CD4-positive, alpha-beta T cell treated with Interleukin-15 for 1 hour (primary cell): ENCODE data around the gene KIAA0513.
A peak's percentile ranks its signal among the peaks of the same experiment; 100 is the strongest.

ENCODE experiments used
- DNase-seq: peaks from one replicate; pipeline ENCODE4 v3.0.0-alpha.2; 2020

Gene KIAA0513

DNA sequence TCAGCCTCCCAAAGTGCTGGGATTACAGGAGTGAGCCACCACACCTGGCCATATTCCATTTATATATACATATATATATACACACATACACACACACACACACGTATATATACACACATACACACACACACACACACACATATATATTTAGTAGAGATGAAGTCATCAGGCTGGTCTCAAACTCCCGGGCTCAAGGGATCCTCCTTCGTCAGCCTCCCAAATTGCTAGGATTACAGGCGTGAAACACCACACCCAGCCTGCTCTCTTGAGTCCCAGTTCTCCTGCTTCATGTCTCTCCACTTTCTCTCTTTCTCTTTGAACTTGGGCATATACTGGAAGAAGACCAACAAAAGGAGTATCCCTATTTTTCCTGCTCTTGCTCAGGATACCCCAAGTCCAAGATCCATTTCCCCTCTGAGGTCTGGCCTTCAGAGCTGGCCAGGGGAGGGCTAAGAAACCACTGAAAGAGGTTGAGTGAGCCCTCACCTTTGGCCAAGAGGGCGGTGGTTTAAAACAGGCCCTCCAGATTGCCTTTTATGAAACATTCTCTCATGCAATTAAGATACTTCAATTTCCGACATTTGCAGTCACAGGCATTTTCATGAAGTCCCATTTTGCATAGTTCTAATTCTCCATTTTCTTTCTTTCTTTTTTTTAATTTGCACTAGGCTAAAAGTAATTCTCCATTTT, 46.8 kb downstream of the KIAA0513 start:
- no peak for DNase-seq

DNA sequence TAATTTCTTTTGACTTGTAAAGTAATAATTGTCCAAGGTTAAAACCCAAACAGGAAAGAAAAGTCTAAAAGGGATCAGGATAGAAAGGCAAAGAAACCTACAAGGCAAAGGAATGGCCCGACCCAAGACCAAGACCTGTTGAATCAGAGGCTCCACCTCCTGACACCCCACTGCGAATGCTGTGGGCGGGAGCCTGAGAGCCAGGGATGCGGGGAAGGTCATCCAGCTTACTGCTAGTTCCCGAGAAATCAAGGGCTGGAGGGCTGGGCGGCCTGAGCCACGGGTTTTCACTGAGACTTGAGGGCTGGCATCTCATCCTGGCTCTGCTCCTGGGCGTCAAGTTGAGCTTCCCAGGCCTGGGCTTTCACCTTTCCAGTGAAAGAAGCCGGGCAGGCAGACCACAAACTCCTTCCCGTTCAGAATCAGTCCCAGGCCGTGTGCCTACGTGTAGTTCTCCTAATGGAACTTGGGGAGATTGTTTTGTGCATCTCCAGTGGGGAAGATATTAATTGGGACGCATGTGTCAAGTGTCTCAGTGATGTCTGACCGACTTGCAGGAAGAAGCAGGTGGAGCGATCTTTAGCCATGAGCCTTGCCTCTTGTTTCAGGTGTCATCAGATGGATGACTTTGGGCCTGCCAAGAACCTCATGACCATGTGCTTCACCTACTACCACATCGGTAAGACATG, 47.8 kb downstream of the KIAA0513 start:
- DNase-seq, result no peak

DNA sequence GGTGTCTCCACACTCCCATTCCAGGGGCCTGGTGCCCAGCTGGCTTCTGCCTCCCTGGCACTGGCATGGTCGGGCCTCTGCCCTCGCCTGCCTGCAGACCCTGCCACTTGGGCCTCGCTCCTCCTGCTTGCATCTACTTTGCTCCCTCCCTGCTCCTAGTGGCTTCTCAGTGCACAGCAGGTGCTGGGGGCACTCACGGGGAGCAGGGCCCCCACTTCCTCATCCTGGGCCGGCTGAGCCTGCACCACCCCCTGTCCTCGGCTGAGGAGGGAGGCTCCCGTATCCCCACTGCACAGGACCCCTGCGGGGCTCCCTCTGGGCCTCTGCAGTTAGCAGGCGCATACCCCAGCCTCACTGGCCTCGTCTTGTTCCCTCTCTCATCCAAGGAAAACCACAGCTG, 49.4 kb downstream of the KIAA0513 start:
- DNase-seq, result no peak

DNA sequence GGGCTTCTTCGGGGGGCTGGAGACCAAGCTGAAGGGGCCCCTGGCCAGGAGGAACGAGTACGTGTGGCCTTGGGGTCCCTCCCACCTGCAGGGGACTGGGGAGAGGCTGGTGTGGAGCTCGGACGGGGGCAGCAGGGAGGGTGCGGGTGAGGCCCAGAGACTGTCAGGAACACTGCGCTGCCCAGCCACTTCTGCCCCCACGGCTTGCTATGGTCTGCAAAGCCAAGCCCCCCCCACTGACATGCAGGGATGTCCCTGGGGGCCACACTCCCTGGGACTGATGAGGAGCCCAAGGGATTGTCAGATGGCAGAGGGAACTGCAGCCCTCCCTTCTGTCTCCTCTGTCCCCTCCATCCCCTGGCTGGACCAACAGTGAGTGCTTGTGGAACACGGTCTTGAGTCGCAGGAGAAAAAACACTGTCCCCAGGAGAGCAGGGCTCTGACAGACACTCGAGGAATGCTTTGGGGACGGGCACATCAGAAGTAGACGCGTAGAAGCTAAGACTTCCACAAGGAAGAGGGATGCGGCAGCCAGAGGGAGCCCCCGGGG, 50.1 kb downstream of the KIAA0513 start:
- no peak for DNase-seq

DNA sequence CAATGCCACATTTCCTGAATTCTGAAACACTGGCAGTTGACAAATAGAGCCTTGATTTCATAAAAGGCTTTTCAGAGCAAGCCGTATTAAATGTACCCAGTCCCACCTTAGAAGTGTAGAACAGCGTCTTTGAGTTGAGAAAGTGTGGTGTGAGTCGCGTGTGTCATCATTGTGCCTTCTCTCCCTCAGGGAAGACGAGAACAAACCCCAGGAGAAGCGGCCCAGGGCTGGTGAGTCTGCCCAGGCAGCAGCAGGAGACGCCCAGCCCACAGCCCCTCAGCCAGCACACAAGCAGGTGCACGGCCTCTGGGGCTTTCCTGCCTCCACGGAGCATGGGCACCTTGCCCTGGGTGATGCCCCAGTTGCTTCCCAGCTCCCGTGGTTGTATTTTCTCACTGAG, 50.6 kb downstream of the KIAA0513 start:
- DNase-seq, result no peak

DNA sequence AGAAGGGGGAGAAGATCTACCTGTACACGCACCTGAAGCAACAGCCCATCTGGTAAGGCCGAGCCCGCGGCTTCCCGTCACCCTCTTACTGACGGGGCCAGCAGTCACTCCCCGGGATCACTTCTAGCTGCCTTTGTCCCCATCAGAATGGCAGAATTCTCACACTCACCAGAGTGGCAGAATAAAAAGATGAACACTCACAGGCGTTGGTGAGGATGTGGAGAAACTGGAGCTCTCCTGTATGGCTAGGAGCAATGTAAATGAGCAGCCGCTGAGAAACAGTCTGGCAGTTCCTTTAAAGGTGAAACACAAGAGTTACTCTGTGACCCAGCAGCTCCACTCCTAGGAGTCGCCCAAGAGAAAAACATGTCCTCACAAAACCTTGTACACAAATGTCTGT, 51.4 kb downstream of the KIAA0513 start:
- no peak for DNase-seq

DNA sequence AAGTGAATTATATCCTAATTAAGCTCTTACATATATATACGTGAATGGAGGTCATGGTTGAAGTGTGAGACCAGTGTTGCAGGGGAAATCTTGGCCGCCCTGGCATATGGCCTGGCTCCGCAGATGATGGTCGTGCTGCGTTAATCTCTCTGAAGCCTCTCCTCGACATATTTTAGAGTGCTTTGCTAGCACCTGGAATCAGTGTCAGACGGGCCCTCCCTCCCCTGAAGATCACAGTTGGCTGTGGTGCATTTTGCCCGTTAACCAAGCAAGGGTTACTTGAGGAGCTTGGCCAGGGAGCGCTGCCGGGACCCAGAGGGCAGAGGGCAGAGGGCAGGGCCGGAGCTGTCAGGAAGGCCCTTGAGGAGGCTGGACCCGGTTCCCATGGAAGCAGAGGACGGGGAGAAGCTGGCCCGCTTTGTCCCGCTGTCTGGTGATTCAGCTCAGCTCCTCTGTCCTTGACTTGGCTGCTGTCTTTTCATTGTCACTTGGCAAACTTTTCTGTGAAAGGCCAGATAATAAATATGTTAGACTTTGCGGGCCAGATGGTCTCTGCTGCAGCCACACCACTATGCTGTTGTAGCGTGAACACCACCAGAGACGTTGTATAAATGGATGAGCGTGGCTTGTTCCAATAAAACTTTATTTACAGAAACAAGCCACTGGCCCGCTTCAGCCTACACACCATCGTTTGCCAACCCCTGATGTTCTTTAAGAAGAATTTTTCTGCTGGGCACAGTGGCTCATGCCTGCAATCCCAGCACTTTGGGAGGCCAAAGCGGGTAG, 52.4 kb downstream of the KIAA0513 start:
- DNase-seq, result no peak

DNA sequence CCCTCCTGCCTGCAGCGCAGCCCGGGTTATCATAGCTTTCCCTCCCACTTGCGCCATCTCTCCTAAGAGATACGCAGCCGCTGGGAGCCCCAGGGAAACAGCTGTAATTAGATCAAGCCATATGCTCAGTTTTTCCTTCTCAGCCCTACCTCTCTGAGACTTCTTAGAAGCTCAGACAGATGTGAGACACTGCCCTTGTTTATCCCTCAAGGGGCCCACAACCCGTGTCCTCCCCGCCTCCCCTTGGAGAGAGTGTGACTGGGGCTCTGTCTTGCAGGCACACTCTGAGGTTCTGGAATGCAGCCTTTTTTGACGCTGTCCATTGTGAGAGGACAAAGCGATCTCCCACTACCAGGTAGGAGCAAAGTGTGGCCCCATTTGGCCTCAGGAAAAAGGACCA, 53.4 kb downstream of the KIAA0513 start:
- no peak for DNase-seq

DNA sequence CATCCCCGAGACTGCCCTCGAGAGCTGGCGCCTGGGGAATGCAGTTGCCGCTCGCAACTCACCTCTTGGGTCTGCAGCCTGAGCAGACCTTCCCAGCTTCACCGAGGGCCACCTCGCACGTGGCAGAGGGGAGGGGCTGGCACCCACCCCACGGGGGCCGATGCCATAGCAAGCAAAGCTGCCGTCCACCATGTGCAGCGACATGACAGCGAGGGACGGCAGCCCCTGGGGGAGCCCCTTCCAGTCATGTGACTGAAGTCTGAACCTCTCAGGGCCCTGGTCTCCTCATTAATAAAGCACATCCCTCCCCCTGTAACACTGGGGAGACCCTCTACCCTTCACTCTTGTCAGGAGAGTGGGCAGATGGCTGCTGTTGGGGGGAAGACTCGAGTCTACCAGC, 54.2 kb downstream of the KIAA0513 start:
- no peak for DNase-seq

DNA sequence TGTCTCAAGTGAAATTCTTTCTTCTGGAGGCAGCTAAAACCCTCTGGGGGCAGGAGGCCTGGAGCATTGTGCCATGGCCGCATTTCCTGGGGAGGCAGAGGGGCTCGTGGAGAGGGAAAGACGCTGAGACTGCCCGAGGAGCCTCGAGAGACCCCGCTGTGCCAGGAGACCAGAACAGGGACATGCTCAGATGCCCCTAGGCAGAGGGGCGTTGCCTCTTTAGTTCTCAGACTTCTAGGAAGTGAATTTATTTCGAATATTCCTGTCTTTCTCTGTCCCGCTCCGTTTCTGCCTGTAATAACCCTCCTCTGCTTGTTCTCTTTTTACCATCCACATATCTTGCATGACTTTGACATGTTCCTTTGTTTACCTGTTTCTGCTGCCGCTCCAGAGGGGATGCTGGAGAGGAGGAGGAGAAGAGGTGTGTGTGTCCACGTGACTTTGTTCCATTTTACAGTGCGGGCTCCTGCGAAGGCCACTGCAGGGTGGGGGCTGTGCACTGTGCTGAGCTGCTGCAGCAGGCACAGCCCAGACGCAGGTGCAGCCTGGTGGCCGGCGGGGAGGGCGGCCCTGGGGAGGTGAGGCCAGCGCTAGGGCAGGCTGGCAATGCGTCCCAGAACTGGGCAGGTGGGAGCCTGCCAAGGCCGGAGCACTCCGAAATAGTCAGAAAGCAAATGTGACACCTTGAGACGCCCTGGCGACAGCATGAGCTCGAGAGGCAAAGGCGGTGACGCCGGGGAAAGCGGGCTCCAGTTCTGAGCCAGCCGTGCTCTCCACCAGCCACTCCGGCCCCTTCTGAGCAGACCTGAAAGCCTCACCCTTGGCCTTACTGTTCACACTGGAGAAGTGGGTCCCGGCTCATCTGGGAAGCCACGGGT, 54.8 kb downstream of the KIAA0513 start:
- no peak for DNase-seq

DNA sequence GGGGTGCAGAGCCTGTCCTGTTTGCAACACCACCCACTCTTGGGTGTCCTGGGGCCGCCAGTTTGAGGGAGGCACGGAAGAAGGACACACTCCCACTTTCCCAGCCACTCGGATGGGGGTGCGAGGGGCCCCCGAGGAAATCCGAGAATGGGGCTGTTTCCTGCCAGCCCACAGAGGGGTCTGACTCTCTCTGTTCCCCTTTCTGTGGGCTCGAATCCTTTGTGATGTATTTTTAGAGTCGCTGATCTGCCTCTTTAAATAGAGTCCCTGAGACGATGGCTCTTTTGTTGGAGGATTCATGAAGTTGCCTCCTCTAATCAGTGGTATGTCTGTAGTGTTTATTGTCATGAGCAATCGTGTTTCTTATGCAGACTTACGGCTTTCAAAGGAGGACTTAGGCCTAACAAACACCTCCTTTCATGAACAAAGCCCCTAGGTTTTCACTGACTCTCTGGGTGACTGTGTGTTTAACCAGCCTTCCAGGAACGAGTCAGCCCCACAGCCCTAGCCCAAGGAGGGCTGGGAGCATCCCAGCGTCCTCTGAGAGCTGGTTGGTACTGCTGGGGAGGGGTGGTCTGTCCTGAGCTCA, 55.5 kb downstream of the KIAA0513 start:
- DNase-seq, result no peak

DNA sequence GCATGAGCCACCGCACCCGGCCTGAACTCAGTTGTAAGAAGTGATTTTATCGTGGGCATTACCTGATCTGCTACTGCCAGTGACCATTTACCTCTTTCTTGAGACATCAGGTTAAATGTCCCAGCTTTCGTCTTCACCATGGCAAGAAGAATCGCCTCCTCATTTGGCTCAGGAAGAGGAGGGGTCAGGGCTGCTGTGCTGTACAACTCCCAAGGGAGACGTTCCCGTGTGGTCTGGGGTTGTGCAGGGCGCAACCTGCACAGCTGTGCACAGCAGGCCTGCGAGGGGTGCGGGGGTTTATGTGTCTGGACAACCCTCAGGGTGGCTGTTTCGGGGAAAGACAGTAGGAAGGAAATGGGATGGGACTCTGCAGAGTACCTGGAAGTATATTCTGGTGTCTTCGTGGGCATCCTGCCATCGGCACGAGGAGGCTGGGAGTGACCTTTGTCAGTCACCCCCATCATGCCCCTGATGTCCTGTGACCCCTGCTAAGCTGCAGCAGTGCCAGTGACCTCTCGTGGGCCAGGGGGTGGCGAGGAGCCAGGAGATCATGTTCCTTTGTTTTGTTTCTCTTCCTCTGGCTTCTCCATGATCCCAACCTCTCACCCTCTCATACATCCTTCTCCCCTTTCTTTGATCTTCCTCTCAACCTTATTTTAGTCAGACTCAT, 57.4 kb downstream of the KIAA0513 start:
- no peak for DNase-seq

DNA sequence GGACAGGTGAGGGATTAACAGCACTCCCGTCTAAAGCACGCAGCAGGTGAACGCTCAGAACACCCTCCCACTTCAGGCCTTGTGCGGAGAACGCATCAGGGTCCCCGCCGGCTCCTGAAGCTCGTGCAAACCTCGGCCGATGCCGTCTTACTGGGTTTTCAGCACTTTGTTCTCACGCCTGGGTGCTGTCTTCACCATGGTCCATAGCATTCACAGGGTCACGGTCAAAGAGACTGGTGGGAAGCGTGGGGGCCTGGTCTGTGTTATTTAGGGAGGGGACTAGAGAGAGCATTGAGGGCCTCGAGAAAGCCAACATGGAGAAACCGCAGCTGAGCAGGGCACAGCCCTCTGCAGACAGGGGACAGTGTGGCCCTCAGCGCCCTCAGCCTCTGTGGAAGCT, 58.1 kb downstream of the KIAA0513 start:
- no peak for DNase-seq

DNA sequence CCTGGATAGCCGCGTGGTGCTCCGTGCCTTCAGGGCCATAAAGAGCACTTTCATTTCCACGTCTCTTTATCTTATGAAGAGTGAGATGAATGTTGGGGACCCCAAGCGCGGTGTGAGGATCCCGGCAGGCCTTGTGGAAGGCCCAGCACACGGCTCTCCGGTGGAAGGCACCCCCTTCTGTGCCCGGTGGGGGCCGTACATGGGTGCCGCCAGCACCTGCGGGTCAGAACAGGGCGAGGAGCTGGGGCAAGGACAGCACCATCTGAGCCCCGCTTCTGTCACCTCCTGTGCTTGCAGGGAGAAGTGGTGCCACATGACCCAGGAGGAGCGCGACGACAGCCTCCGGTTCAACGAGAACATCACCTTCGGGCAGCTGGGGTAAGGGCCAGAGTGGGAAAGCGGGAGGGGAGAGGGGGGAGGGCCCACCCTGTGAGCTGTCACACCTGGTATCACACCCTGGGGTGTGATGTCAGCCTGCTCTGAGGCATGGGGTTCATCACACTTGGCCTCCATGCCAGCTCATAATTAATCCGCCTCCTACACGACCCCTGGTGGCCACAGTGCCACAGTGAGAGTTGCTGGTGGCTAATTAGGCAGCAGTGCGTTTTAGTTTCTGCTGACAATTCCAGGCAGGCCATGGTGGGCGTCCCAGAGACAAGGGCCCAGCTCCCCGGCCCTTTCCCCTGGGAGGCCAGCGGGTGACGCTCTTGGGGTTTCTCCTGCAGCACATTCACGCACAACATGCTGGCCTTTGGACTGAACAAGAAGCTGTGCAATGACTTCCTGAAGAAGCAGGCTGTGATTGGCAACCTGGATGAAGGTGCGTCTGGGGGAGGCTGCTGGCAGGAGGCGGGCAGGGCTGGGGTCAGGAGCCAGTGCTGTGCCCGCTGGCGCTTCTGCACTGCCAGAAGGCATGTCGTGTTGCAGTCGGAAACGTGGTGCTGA, 59.0 kb downstream of the KIAA0513 start:
- DNase-seq, result peak; percentile 73

DNA sequence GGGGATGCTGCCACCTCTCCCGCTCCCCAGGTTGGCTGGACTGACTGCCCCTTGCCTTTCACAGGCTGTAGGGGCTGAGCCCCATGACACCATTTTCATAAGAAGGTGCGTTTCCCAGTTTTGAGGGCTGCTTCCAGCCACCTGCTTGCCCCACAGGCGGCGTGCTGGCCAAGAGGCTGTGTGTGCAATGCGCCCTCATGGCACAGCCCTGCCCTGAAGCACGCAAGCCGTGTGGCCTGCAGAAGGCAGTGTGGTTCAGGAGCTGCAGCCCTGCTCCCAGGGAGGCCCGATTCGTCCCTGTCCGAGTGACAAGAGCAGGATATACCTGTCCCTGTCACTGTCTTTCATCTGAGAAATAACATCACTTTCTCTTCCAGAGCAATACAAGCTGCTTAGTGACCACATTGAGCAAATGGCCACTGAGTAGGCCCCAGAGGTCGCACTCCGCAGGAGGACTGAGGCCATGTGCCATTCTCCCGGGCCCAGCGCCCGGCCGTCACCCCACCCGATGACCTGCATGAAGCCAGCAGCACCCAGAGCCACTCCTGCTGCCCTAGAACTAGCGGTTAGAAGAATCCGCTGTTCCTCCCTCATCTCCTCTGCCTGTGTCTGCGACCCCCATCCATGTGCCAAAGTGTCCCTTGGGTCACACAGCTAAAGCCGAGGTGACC, 60.4 kb downstream of the KIAA0513 start:
- DNase-seq, result no peak

DNA sequence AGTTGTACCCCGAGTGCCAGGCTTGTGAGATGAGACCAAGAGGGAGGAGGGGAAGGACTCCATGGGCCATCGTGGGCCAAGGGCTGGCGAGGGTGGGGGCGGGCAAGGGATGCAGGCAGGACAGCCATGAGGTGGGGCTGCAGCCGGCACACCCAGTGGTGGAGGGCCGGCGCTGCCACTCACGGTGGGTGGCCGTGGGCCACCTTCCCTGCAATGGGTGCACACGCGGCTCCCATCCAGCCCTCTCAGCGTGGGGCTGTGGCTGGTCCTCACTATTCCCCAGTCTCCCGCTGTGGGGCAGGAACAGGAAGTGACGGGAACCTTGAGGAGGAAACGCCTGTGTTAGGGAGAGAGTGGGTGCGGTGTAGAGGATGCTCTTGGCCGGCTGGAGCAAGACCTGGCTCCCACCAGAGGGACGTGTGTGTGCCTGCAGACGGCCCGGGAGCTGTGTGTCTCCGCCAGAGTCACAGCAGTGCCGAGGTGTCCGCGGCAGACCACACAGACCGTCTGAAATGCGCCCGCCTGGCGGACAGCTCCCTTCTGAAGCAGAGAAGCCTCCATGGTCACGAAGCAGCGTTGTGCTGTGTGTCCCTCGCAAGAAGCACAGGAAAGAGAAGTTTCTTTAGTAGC, 61.1 kb downstream of the KIAA0513 start:
- no peak for DNase-seq

DNA sequence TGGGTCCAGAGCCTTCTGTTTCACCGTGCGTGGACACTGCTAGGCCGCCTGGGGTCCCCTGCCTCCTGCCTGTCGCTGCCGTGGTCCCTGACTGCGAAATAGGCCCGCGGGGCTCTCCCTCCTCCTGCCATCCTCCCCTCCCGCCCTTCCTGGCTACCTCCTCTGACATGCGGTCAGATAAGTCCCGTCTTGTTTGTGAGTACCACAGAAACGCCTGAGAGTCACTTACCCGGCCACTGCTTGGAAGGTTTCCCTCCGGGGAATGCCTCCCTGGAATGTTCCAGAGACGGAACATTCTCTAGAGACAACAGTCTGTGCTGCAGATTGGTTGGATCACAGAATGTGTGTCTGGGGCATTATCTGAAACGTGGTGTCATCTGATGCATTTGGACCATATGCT, 61.9 kb downstream of the KIAA0513 start:
- no peak for DNase-seq

DNA sequence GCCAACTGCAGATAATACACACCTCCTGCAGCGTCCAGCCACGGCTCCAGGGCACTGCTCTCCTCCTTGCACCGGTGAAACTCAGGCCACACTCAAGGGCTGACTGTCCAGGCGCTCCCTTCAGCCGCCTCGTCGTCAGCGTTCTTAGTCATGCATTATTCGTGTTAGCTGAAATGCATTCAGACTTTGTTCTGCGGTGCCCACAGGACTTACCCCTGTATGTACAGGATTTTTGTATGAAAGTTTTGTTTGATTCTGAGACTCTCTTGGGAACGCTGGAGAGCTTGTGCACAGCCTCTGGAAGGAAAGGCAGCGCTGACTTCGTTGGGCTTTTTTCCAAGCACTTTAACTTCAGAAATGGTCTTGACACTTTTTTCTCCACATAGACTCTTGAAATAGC, 62.6 kb downstream of the KIAA0513 start:
- no peak for DNase-seq

DNA sequence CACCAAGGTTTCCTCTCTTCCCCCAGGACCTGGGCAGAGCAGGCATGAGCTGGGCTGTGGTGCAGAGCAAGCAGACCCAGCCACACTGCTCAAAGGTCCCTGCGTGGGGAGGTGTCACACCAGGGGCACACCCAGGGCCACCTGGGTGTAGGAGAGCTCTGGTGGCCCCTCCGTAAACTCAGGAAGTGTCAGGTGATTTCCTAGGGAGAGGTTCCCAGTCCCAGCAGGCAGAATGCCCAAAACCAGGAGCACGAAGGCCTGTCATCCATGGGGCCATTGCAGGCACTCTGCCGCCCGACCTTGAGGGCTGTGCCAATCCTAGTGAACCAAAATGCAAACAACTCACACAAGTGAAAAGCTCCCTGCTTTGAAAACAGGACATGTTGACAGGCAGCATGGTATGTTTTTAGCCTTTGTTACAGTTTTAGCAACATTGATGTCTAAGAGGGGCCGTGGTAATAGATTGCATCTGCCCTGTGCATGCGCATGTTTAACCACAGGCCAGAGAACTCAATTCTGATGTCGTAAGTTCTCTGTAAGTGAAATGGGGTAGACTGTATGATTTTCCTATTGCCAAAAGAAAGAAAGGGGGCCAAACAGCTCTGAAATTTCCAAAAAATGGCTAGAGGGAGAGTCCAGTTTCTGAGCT, 63.4 kb downstream of the KIAA0513 start:
- no peak for DNase-seq
